Measurements from ENCODE around the gene TRNAU1AP. TPM values are rescaled to one million over a fixed set of nuclear protein-coding genes. Genes with fewer than 3 reads are reported as not detected.
"Not testable (repeated sequence)": the region's sequence is repeated elsewhere in the genome, so short reads cannot be mapped to it uniquely, and the experiment has no call there.

Gene TRNAU1AP
- total and polyA plus RNA-seq, 8 donors = 26.1 to 34.6 (median 30.2) TPM

- Histone ChIP-seq H3K36me3 (peaks cover 0 to 28% of the 10 kb centered on the region in 2 donors), H3K27me3 (no peaks in the 10 kb centered on the region), H3K4me3 (peak overlapping the region in 1 of 2 donors; percentile 60), H3K27ac (peak overlapping the region; percentile 69 to 83), H3K4me1 (peaks cover 8 to 32% of the 10 kb centered on the region in 2 donors), H3K9me3 (no peaks in the 10 kb centered on the region)
- peak; percentile 10 for ATAC-seq
- no peak for TF ChIP-seq CTCF (IDR thresholded peaks at IDR 0.05)
- DNase-seq = no peak
- intact Hi-C loops (cut with DNase I) = loop anchor here in 1 of 2 donors (5.0 kb wide), 1 partner anchor 85 kb away; no protein-coding TSS in a partner anchor
Observed at GRCh38 chr1:28517649-28517999, 35.3 kb upstream of the TRNAU1AP start.

GRCh38 chr1:28518000-28518744 is 34.7 kb upstream of the TRNAU1AP start:
- Histone ChIP-seq H3K4me3 (peak overlapping the region; percentile 53 to 60), H3K4me1 (peaks cover 8 to 27% of the 10 kb centered on the region in 2 donors), H3K9me3 (no peaks in the 10 kb centered on the region), H3K27me3 (no peaks in the 10 kb centered on the region), H3K36me3 (peaks cover 0 to 23% of the 10 kb centered on the region in 2 donors), H3K27ac (peak overlapping the region; percentile 69 to 83)
- intact Hi-C loops (cut with DNase I) = loop anchor here in 1 of 2 donors (5.0 kb wide), 1 partner anchor 84 kb away; no protein-coding TSS in a partner anchor
- DNase-seq (peak; percentile 90 to 99 (median 93)), ATAC-seq (peak; percentile 95)
- TF ChIP-seq CTCF (IDR thresholded peaks at IDR 0.05) = peak; percentile 99 to 100

- peak; percentile 4 for ATAC-seq
- no peaks in the 10 kb centered on the region for H3K27me3 ChIP-seq
- no peaks in the 10 kb centered on the region for H3K9me3 ChIP-seq
- peaks cover 0 to 17% of the 10 kb centered on the region in 2 donors for H3K36me3 ChIP-seq
- peak overlapping the region in 1 of 2 donors; percentile 69 for H3K27ac ChIP-seq
- peak in 1 of 4 donors; percentile 19 for DNase-seq
- H3K4me1 ChIP-seq = peaks cover 8 to 21% of the 10 kb centered on the region in 2 donors
- peak overlapping the region; percentile 53 to 60 for H3K4me3 ChIP-seq
- TF ChIP-seq CTCF (IDR thresholded peaks at IDR 0.05) = no peak
- intact Hi-C loops (cut with DNase I) = loop anchor here in 1 of 2 donors (5.0 kb wide), 1 partner anchor 83 kb away; no protein-coding TSS in a partner anchor
Observed at GRCh38 chr1:28518745-28519341, 34.0 kb upstream of the TRNAU1AP start.

- Histone ChIP-seq H3K27ac (no peak overlapping the region), H3K9me3 (no peaks in the 10 kb centered on the region), H3K4me1 (peaks cover 8 to 21% of the 10 kb centered on the region in 2 donors), H3K36me3 (peaks cover 0 to 11% of the 10 kb centered on the region in 2 donors), H3K27me3 (no peaks in the 10 kb centered on the region), H3K4me3 (no peak overlapping the region)
- no peak for TF ChIP-seq CTCF (IDR thresholded peaks at IDR 0.05)
- intact Hi-C loops (cut with DNase I) = loop anchor here in 1 of 2 donors (5.0 kb wide), 1 partner anchor 82 kb away; no protein-coding TSS in a partner anchor
- ATAC-seq (no peak), DNase-seq (no peak)
Observed at GRCh38 chr1:28519946-28520725, 32.7 kb upstream of the TRNAU1AP start.

- ATAC-seq; H3K27ac ChIP-seq; H3K36me3 ChIP-seq; H3K4me3 ChIP-seq; intact Hi-C loops (cut with DNase I); DNase-seq; H3K27me3 ChIP-seq; H3K9me3 ChIP-seq: not testable (repeated sequence)
- peaks cover 8 to 21% of the 10 kb centered on the region in 2 donors for H3K4me1 ChIP-seq
Observed at GRCh38 chr1:28520796-28521195, 32.1 kb upstream of the TRNAU1AP start.

All from left lung (tissue), 10 donors.